Measurements from ENCODE around the gene CYP27B1. TPM values are rescaled to one million over a fixed set of nuclear protein-coding genes. Genes with fewer than 3 reads are reported as not detected.

The CYP27B1 gene
- total and polyA plus RNA-seq, 10 of the 15 experiments (the other 5 are each of a cell fraction or from before 2014, with no cell fraction given) = 0.10 to 2.7 (median 1.1) TPM

DNA sequence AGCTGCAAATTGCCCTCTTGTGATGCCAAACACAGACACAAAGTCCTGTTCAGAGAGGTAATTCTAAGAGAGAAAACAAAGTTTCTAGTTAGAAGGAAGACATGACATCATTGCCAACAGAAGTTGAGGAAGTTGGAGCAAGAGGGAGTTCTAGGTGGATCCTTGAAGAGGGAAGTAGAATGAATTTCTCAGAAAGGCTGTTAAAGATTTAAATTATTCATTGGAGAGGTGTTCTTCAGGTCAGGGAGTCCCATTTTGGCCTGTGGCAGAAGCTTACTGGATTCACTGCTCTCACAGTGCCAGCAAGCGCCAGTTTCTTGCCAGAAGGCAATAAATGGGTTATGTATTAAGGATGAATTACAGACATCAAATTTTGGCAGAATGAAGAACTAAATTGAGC, 31.1 kb upstream of the CYP27B1 start:
- H3K9me3 ChIP-seq (replicated peaks; ENCODE audit: control insufficient read depth, insufficient read depth, low read length) = no peaks in the 10 kb centered on the region
- FAIRE-seq = no peak
- intact Hi-C loops (cut with micrococcal nuclease; ENCODE audit: unreplicated experiment) = no loop called here
- DNase-seq (ENCODE audit: low read depth, low spot score) = no peak
- ChIA-PET POLR2A (interaction anchor here (1.1 kb wide), 1 partner anchor 39 kb away, joined by 3 read pairs; no protein-coding TSS in a partner anchor), SMC1A (ENCODE audit: uncharacterized antibody, unreplicated experiment) (interaction anchor here (1.7 kb wide), 1 partner anchor 11 kb away, joined by 7 read pairs; no protein-coding TSS in a partner anchor), CTCF (interaction anchor here (0.6 to 9.5 kb wide), 6 partner anchors 10 to 224 kb away, joined by 3 to 87 read pairs (median 4); no protein-coding TSS in a partner anchor), RAD21 (ENCODE audit: unreplicated experiment) (no interaction called here)
- H3K4me1 ChIP-seq (ENCODE audit: control insufficient read depth, insufficient read depth, low read length) = no peaks in the 10 kb centered on the region
- H3K4me2 ChIP-seq (ENCODE audit: control insufficient read depth, insufficient read depth) = no peak overlapping the region
- H3K36me3 ChIP-seq (ENCODE audit: control insufficient read depth in 2 of 2, insufficient read depth in 2 of 2, low read length in 1 of 2) = peaks cover 6 to 28% of the 10 kb centered on the region in 2 experiments
- no peak for ATAC-seq
- H3K4me3 ChIP-seq = no peak overlapping the region
- in situ Hi-C loops (cut with MboI) = no loop called here
- no peaks in the 10 kb centered on the region for H3K27me3 ChIP-seq (replicated peaks in 1 of 2; ENCODE audit: control insufficient read depth in 2 of 2, insufficient read depth in 2 of 2, low read length in 1 of 2)
- WGBS (ENCODE audit: insufficient coverage, insufficient replicate concordance, low lambda C conversion rate, missing lambda C conversion rate) = 94% methylated on average over 1 of the region's 1 CpG
- no peak overlapping the region for H2AFZ ChIP-seq (ENCODE audit: control insufficient read depth, low read depth, low read length)
- no peak overlapping the region for H3K9ac ChIP-seq (ENCODE audit: control insufficient read depth, insufficient read depth, low read length)
- H3K79me2 ChIP-seq (ENCODE audit: control insufficient read depth, insufficient read depth, low read length) = no peaks in the 10 kb centered on the region
- no peak overlapping the region for H3K27ac ChIP-seq (ENCODE audit: control insufficient read depth, insufficient read depth)
- H4K20me1 ChIP-seq (ENCODE audit: control insufficient read depth, insufficient read depth) = no peaks in the 10 kb centered on the region
- BruUV-seq (replicated peaks) = no TSS peak
- no peak for TF ChIP-seq SMAD5 (IDR thresholded peaks at IDR 0.05; ENCODE audit: low read depth)
- TF ChIP-seq, protein P1, sequence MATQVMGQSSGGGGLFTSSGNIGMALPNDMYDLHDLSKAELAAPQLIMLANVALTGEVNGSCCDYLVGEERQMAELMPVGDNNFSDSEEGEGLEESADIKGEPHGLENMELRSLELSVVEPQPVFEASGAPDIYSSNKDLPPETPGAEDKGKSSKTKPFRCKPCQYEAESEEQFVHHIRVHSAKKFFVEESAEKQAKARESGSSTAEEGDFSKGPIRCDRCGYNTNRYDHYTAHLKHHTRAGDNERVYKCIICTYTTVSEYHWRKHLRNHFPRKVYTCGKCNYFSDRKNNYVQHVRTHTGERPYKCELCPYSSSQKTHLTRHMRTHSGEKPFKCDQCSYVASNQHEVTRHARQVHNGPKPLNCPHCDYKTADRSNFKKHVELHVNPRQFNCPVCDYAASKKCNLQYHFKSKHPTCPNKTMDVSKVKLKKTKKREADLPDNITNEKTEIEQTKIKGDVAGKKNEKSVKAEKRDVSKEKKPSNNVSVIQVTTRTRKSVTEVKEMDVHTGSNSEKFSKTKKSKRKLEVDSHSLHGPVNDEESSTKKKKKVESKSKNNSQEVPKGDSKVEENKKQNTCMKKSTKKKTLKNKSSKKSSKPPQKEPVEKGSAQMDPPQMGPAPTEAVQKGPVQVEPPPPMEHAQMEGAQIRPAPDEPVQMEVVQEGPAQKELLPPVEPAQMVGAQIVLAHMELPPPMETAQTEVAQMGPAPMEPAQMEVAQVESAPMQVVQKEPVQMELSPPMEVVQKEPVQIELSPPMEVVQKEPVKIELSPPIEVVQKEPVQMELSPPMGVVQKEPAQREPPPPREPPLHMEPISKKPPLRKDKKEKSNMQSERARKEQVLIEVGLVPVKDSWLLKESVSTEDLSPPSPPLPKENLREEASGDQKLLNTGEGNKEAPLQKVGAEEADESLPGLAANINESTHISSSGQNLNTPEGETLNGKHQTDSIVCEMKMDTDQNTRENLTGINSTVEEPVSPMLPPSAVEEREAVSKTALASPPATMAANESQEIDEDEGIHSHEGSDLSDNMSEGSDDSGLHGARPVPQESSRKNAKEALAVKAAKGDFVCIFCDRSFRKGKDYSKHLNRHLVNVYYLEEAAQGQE (IDR thresholded peaks at IDR 0.05; ENCODE audit: low read depth, low read length) = no peak
- no peak for TF ChIP-seq DPF2 (IDR thresholded peaks at IDR 0.05)
- TF ChIP-seq ETV6 (conservative IDR thresholded peaks at IDR 0.05 in 1 of 2, IDR thresholded peaks at IDR 0.05 in 1 of 2; ENCODE audit: borderline replicate concordance in 1 of 2, low read depth in 1 of 2) = no peak
- TF ChIP-seq SREBF2 (IDR thresholded peaks at IDR 0.05; ENCODE audit: low read length) = no peak
- TF ChIP-seq, protein P2, sequence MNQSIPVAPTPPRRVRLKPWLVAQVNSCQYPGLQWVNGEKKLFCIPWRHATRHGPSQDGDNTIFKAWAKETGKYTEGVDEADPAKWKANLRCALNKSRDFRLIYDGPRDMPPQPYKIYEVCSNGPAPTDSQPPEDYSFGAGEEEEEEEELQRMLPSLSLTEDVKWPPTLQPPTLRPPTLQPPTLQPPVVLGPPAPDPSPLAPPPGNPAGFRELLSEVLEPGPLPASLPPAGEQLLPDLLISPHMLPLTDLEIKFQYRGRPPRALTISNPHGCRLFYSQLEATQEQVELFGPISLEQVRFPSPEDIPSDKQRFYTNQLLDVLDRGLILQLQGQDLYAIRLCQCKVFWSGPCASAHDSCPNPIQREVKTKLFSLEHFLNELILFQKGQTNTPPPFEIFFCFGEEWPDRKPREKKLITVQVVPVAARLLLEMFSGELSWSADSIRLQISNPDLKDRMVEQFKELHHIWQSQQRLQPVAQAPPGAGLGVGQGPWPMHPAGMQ (IDR thresholded peaks at IDR 0.05; ENCODE audit: borderline replicate concordance) = no peak
- no peak for TF ChIP-seq MYC (IDR thresholded peaks at IDR 0.05; ENCODE audit: insufficient read depth, insufficient read length, insufficient replicate concordance, low read length, severe bottlenecking)
- TF ChIP-seq ATF7 (IDR thresholded peaks at IDR 0.05; ENCODE audit: low read depth) = no peak
- TF ChIP-seq, protein P3, sequence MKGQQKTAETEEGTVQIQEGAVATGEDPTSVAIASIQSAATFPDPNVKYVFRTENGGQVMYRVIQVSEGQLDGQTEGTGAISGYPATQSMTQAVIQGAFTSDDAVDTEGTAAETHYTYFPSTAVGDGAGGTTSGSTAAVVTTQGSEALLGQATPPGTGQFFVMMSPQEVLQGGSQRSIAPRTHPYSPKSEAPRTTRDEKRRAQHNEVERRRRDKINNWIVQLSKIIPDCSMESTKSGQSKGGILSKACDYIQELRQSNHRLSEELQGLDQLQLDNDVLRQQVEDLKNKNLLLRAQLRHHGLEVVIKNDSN (IDR thresholded peaks at IDR 0.05; ENCODE audit: borderline replicate concordance, extremely low read length, insufficient read depth, low read depth, low read length) = no peak
- no peak for TF ChIP-seq KDM1A (IDR thresholded peaks at IDR 0.05; ENCODE audit: borderline replicate concordance)
- TF ChIP-seq, protein P4, sequence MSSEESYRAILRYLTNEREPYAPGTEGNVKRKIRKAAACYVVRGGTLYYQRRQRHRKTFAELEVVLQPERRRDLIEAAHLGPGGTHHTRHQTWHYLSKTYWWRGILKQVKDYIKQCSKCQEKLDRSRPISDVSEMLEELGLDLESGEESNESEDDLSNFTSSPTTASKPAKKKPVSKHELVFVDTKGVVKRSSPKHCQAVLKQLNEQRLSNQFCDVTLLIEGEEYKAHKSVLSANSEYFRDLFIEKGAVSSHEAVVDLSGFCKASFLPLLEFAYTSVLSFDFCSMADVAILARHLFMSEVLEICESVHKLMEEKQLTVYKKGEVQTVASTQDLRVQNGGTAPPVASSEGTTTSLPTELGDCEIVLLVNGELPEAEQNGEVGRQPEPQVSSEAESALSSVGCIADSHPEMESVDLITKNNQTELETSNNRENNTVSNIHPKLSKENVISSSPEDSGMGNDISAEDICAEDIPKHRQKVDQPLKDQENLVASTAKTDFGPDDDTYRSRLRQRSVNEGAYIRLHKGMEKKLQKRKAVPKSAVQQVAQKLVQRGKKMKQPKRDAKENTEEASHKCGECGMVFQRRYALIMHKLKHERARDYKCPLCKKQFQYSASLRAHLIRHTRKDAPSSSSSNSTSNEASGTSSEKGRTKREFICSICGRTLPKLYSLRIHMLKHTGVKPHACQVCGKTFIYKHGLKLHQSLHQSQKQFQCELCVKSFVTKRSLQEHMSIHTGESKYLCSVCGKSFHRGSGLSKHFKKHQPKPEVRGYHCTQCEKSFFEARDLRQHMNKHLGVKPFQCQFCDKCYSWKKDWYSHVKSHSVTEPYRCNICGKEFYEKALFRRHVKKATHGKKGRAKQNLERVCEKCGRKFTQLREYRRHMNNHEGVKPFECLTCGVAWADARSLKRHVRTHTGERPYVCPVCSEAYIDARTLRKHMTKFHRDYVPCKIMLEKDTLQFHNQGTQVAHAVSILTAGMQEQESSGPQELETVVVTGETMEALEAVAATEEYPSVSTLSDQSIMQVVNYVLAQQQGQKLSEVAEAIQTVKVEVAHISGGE (CRISPR knock-in tag; IDR thresholded peaks at IDR 0.05) = no peak

Data from GM12878 (cell line).